Neural cell (in vitro differentiated cells): Measurements from ENCODE around the gene TRUB1.

Experiments used
- EP300 ChIP-seq: fragments of 450-650 bp; conservative IDR thresholded peaks from 2 replicates; pipeline ENCODE4 v1.6.1; 2014; ENCODE audit warnings: antibody characterized with exemption, mild to moderate bottlenecking, moderate library complexity; ENCODE audit not compliant: poor library complexity, severe bottlenecking
- EZH2 ChIP-seq: fragments of 200-600, 300-800 bp; shearing (Covaris generic), sonication (generic); IDR thresholded peaks from 2 replicates; pipeline ENCODE4 v1.6.1; 2014; ENCODE audit warnings: antibody characterized with exemption, low read length, borderline replicate concordance, mild to moderate bottlenecking; ENCODE audit not compliant: insufficient read depth, poor library complexity, severe bottlenecking
- MXI1 ChIP-seq: fragments of 450-650 bp; conservative IDR thresholded peaks from 2 replicates; pipeline ENCODE4 v1.6.1; 2014; ENCODE audit warnings: antibody characterized with exemption, mild to moderate bottlenecking; ENCODE audit not compliant: poor library complexity, severe bottlenecking
- POLR2AphosphoS5 ChIP-seq: IDR thresholded peaks from 2 replicates; pipeline ENCODE4 v1.6.1; 2012
- RAD21 ChIP-seq: fragments of 450-650 bp; conservative IDR thresholded peaks from 2 replicates; pipeline ENCODE4 v1.6.1; 2014; ENCODE audit warnings: antibody characterized with exemption, mild to moderate bottlenecking, moderate library complexity
- SMC3 ChIP-seq: fragments of 450-650 bp; conservative IDR thresholded peaks from 2 replicates; pipeline ENCODE4 v1.6.1; 2014; ENCODE audit warnings: antibody characterized with exemption, mild to moderate bottlenecking, moderate library complexity; ENCODE audit not compliant: poor library complexity
- TAF1 ChIP-seq: IDR thresholded peaks from 2 replicates; pipeline ENCODE4 v1.6.1; 2012; ENCODE audit warnings: low read depth
- TF ChIP-seq, protein P1 (sequence below): fragments of 450-650 bp; IDR thresholded peaks from 2 replicates; pipeline ENCODE4 v1.5.1; 2014; ENCODE audit warnings: antibody characterized with exemption, mild to moderate bottlenecking, moderate library complexity; ENCODE audit not compliant: poor library complexity, severe bottlenecking
- TF ChIP-seq, protein P2 (sequence below): IDR thresholded peaks from 2 replicates; pipeline ENCODE4 v1.6.1; 2012; ENCODE audit warnings: borderline replicate concordance

DNA sequence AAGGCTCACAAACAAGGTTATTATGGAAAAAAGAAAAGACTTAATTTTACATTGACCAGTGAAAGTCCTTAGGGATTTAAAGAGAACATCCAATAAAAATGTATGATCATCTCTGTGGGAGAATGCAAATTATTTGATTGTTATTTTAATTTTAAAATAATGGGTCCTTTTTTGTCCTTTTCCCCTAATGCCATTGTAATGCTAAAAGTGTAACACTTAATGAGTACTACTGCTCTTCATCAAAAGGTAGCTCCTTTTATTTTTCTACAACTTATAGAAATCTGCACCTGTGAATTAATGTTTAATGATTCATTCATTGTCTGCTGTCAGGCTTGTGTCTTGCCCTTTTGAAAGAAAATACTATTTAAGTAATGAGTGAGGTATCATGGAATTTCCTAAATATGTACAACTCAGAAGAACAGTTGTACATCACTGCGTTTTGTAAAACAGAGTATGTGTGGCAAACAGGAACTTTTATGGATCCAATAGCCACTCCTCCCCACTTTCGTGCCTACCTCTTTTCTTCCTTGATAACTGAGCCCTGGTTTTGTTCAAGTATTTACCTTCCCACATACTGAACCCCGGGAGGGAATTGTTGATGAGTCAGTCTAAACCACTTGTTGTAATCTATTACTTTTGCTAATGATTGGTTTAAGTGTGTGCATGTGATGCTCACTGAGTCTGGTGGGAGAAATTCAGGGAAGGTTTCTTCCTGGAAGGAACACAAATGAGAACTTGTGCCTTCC, 19.9 kb upstream of the TRUB1 start:
- TF ChIP-seq, protein P1, sequence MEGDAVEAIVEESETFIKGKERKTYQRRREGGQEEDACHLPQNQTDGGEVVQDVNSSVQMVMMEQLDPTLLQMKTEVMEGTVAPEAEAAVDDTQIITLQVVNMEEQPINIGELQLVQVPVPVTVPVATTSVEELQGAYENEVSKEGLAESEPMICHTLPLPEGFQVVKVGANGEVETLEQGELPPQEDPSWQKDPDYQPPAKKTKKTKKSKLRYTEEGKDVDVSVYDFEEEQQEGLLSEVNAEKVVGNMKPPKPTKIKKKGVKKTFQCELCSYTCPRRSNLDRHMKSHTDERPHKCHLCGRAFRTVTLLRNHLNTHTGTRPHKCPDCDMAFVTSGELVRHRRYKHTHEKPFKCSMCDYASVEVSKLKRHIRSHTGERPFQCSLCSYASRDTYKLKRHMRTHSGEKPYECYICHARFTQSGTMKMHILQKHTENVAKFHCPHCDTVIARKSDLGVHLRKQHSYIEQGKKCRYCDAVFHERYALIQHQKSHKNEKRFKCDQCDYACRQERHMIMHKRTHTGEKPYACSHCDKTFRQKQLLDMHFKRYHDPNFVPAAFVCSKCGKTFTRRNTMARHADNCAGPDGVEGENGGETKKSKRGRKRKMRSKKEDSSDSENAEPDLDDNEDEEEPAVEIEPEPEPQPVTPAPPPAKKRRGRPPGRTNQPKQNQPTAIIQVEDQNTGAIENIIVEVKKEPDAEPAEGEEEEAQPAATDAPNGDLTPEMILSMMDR: no peak
- TF ChIP-seq POLR2AphosphoS5: no peak
- TF ChIP-seq EZH2: no peak
- TF ChIP-seq, protein P2, sequence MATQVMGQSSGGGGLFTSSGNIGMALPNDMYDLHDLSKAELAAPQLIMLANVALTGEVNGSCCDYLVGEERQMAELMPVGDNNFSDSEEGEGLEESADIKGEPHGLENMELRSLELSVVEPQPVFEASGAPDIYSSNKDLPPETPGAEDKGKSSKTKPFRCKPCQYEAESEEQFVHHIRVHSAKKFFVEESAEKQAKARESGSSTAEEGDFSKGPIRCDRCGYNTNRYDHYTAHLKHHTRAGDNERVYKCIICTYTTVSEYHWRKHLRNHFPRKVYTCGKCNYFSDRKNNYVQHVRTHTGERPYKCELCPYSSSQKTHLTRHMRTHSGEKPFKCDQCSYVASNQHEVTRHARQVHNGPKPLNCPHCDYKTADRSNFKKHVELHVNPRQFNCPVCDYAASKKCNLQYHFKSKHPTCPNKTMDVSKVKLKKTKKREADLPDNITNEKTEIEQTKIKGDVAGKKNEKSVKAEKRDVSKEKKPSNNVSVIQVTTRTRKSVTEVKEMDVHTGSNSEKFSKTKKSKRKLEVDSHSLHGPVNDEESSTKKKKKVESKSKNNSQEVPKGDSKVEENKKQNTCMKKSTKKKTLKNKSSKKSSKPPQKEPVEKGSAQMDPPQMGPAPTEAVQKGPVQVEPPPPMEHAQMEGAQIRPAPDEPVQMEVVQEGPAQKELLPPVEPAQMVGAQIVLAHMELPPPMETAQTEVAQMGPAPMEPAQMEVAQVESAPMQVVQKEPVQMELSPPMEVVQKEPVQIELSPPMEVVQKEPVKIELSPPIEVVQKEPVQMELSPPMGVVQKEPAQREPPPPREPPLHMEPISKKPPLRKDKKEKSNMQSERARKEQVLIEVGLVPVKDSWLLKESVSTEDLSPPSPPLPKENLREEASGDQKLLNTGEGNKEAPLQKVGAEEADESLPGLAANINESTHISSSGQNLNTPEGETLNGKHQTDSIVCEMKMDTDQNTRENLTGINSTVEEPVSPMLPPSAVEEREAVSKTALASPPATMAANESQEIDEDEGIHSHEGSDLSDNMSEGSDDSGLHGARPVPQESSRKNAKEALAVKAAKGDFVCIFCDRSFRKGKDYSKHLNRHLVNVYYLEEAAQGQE: no peak
- no peak for TF ChIP-seq RAD21
- no peak for TF ChIP-seq MXI1
- TF ChIP-seq TAF1: no peak
- TF ChIP-seq EP300: no peak
- no peak for TF ChIP-seq SMC3
